ENCODE results near the gene RNF144A.

Gene RNF144A

DNA sequence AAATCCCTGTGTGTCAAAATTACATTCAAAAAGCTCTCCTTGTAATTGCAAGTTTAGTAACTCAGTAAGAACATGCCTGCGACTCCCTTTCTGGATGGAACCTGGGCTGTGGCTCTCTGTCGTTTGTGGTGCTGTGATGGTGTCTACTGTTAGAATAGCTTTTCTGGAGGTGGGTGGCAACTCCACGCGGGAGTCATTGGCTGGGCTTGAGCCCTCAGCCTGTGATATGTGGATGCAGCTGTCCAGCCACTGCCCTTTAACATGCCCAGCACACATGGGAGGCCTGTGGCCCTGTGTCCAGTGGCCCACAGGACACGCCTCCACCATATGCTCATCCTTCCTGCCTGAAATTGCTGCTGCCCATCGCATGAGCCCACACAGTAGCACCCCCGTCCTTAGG is 124.2 kb downstream of the RNF144A start:
- no peak overlapping the region for H2BK120ac ChIP-seq (ENCODE audit: insufficient read depth, low read length, poor library complexity)
- no CpG with 5 or more reads among the region's 7 CpGs for WGBS (ENCODE audit: extremely low coverage, insufficient coverage, insufficient read length)
- no peak overlapping the region for H4K8ac ChIP-seq (ENCODE audit: low read depth, low read length)

DNA sequence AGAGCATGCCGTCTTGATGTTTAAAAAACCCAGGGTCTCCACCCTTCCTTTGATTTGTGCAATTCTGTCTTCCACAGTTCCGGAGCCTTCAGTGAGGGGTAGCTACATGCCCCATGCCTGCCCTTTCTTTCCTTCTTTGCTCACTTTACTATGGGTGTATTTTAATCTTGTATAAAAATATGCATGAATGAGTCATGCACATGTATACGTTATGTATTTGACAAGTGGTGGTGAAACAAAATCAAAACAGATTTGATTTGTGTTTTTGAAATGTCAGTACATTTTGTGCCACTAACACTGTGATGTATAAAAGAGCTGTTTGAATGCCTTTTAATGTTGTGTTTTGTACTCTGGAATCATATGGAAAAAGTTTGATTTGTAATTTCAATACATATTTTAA is 126.5 kb downstream of the RNF144A start:
- Histone ChIP-seq H4K8ac (ENCODE audit: low read depth, low read length) (no peak overlapping the region), H4K91ac (ENCODE audit: low read depth, low read length) (no peak overlapping the region), H2BK12ac (ENCODE audit: low read length) (no peak overlapping the region), H2BK120ac (ENCODE audit: insufficient read depth, low read length, poor library complexity) (no peak overlapping the region), H2AK5ac (ENCODE audit: low read length) (no peak overlapping the region), H3K9me3 (ENCODE audit: insufficient read depth, low read depth, low read length) (peaks cover 2% of the 10 kb centered on the region), H3K27ac (ENCODE audit: low read depth, low read length) (no peak overlapping the region), H3K14ac (ENCODE audit: low read length) (no peak overlapping the region), H3K4ac (ENCODE audit: low read depth, low read length) (no peak overlapping the region), H4K12ac (ENCODE audit: low read depth, low read length) (no peak overlapping the region), H3K27me3 (ENCODE audit: insufficient read depth, low read length) (no peaks in the 10 kb centered on the region), H3K23ac (ENCODE audit: low read length) (no peak overlapping the region), H2AFZ (ENCODE audit: insufficient read depth, low read length, poor library complexity) (no peak overlapping the region), H3K79me1 (ENCODE audit: low read length) (no peaks in the 10 kb centered on the region), H3K4me3 (ENCODE audit: low read depth, low read length) (no peak overlapping the region), H3K9ac (ENCODE audit: low read length) (no peak overlapping the region), H3K79me2 (ENCODE audit: control insufficient read depth, insufficient read depth, low read length, poor library complexity) (no peaks in the 10 kb centered on the region), H3K36me3 (ENCODE audit: control insufficient read depth in 1 of 2, insufficient read depth in 2 of 2, low read length in 2 of 2) (peaks cover 2 to 9% of the 10 kb centered on the region in 2 experiments), H2BK5ac (ENCODE audit: low read depth, low read length, poor library complexity) (no peak overlapping the region), H3K4me1 (ENCODE audit: control insufficient read depth in 1 of 2, insufficient read depth in 2 of 2, low read length in 2 of 2) (no peaks in the 10 kb centered on the region), H3K4me2 (ENCODE audit: low read length) (no peak overlapping the region), H3K18ac (ENCODE audit: low read length) (no peak overlapping the region)
- no CpG with 5 or more reads among the region's 3 CpGs for WGBS (ENCODE audit: extremely low coverage, insufficient coverage, insufficient read length)
- no peak for DNase-seq

More for the DNA sequence above, 124.2 kb downstream of the RNF144A start:
- Histone ChIP-seq H3K79me2 (ENCODE audit: control insufficient read depth, insufficient read depth, low read length, poor library complexity) (no peaks in the 10 kb centered on the region), H3K18ac (ENCODE audit: low read length) (no peak overlapping the region), H3K9ac (ENCODE audit: low read length) (no peak overlapping the region), H3K27me3 (ENCODE audit: insufficient read depth, low read length) (no peaks in the 10 kb centered on the region), H3K4me2 (ENCODE audit: low read length) (no peak overlapping the region), H4K12ac (ENCODE audit: low read depth, low read length) (no peak overlapping the region), H3K14ac (ENCODE audit: low read length) (no peak overlapping the region), H4K91ac (ENCODE audit: low read depth, low read length) (no peak overlapping the region), H3K4ac (ENCODE audit: low read depth, low read length) (no peak overlapping the region), H2AK5ac (ENCODE audit: low read length) (no peak overlapping the region), H3K27ac (ENCODE audit: low read depth, low read length) (no peak overlapping the region), H2AFZ (ENCODE audit: insufficient read depth, low read length, poor library complexity) (no peak overlapping the region), H2BK12ac (ENCODE audit: low read length) (no peak overlapping the region), H3K79me1 (ENCODE audit: low read length) (no peaks in the 10 kb centered on the region), H3K4me3 (ENCODE audit: low read depth, low read length) (no peak overlapping the region), H2BK5ac (ENCODE audit: low read depth, low read length, poor library complexity) (no peak overlapping the region), H3K9me3 (ENCODE audit: insufficient read depth, low read depth, low read length) (peaks cover 2% of the 10 kb centered on the region), H3K36me3 (ENCODE audit: control insufficient read depth in 1 of 2, insufficient read depth in 2 of 2, low read length in 2 of 2) (peaks cover 2 to 9% of the 10 kb centered on the region in 2 experiments), H3K23ac (ENCODE audit: low read length) (peak overlapping the region; percentile 50), H3K4me1 (ENCODE audit: control insufficient read depth in 1 of 2, insufficient read depth in 2 of 2, low read length in 2 of 2) (no peaks in the 10 kb centered on the region)
- DNase-seq: no peak

DNA sequence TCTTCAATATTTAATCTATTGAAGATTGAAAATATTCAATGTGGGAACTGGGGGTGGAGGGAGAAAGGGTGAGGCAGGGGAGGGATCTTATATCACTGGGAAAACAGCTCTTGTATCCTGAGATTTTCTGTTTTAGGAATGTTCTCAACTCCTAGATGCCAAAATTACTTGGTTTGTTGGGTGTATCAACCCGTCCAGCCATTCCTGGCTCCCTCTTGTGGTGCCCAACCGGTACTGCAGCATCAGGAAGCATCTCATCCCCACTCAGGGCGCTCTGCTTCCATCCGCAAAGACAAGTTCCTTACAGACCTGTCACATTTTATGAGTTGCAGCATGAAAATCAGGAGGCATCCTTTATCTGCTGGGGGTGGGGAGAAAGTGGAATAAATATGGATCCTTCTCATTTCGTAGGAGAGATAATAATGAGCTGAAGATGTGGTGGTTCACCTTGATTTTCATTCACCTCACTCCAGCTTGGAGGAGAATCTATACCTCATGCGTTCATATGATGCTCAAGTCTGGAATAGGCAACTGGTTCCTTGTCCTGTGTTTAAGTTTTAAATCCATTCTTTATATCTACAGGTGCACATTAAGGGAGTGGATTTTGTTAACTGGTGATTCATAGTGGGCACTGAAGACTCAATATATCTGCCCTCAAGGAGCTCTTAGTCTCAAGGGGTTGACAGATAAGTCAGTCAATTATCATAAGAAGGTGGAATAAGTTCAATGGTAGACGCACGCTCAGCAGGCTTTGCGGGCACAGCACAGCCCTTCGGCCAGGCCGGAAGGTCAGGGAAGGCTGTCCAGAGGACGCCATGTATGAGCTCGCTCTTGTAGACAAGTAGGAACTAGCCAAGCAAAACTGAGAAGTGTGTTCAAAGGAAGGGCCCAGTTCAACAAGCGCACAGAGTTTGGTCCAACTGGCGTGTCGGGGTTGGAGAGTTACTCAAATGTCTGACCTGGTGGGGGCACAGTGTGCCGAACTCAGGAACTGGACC is 127.3 kb downstream of the RNF144A start:
- Histone ChIP-seq H4K8ac (ENCODE audit: low read depth, low read length) (no peak overlapping the region), H3K4me1 (ENCODE audit: control insufficient read depth in 1 of 2, insufficient read depth in 2 of 2, low read length in 2 of 2) (no peaks in the 10 kb centered on the region), H3K9me3 (ENCODE audit: insufficient read depth, low read depth, low read length) (peaks cover 2% of the 10 kb centered on the region), H2BK120ac (ENCODE audit: insufficient read depth, low read length, poor library complexity) (no peak overlapping the region), H2AK5ac (ENCODE audit: low read length) (no peak overlapping the region), H3K9ac (ENCODE audit: low read length) (no peak overlapping the region), H3K27ac (ENCODE audit: low read depth, low read length) (no peak overlapping the region), H3K79me2 (ENCODE audit: control insufficient read depth, insufficient read depth, low read length, poor library complexity) (no peaks in the 10 kb centered on the region), H2BK5ac (ENCODE audit: low read depth, low read length, poor library complexity) (no peak overlapping the region), H3K79me1 (ENCODE audit: low read length) (no peaks in the 10 kb centered on the region), H3K4me3 (ENCODE audit: low read depth, low read length) (no peak overlapping the region), H3K4ac (ENCODE audit: low read depth, low read length) (no peak overlapping the region), H4K91ac (ENCODE audit: low read depth, low read length) (no peak overlapping the region), H3K23ac (ENCODE audit: low read length) (no peak overlapping the region), H3K27me3 (ENCODE audit: insufficient read depth, low read length) (no peaks in the 10 kb centered on the region), H4K12ac (ENCODE audit: low read depth, low read length) (no peak overlapping the region), H2BK12ac (ENCODE audit: low read length) (no peak overlapping the region), H3K36me3 (ENCODE audit: control insufficient read depth in 1 of 2, insufficient read depth in 2 of 2, low read length in 2 of 2) (peaks cover under 1 to 8% of the 10 kb centered on the region in 2 experiments), H2AFZ (ENCODE audit: insufficient read depth, low read length, poor library complexity) (no peak overlapping the region), H3K18ac (ENCODE audit: low read length) (no peak overlapping the region), H3K14ac (ENCODE audit: low read length) (no peak overlapping the region), H3K4me2 (ENCODE audit: low read length) (no peak overlapping the region)
- WGBS (ENCODE audit: extremely low coverage, insufficient coverage, insufficient read length): no CpG with 5 or more reads among the region's 17 CpGs
- DNase-seq: peak in 1 of 2 donors; percentile 81

DNA sequence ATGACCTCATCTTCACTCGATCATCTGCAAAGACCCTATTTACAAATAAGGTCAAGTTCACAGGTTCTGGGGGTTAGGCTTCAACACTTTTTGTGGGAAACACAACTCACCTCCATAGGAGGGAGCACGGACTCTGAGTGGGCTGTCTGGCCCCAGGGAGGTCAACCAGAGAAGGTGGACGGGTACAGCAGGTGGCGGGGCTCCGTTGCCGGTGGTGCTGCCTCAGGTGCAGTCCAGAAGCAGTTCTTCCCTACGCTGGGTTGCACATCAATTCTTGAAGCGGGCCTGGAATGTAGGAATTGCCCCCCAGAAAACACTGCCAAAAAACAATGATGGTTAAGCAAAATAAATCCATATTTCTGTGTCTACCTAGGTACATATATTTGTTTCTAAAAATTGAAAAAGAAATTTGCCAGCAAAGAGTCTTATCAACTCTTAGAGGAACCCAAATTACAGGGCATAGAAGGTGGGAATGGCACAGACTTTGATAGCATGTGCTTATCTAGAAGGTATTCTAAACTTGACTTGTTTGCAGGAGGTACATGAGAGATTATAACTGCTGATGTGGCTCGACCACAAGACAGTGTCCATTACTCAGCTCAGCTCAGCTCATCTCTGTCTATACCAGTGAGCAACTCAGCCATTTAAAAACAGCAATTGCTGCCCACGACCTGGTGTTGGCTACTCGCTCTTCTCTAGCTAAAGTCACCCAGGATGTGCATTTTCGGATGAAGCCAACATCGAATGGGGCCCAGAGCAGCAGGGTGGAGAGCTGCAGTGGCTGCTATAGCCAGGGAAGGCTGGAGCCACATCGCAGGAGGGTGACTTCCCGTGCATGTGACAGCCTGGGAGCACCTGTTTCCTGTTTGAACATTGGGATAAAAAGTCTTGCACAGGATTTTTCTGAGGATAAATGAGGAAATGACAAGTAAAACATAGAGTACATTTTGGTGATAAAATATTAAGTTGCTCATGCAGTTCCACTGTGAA is 128.7 kb downstream of the RNF144A start:
- H4K91ac ChIP-seq (ENCODE audit: low read depth, low read length): no peak overlapping the region
- H3K14ac ChIP-seq (ENCODE audit: low read length): no peak overlapping the region
- no peak overlapping the region for H4K12ac ChIP-seq (ENCODE audit: low read depth, low read length)

More for the DNA sequence above, 128.7 kb downstream of the RNF144A start:
- no peak overlapping the region for H3K18ac ChIP-seq (ENCODE audit: low read length)
- no peak overlapping the region for H3K4ac ChIP-seq (ENCODE audit: low read depth, low read length)
- no peak overlapping the region for H3K9ac ChIP-seq (ENCODE audit: low read length)
- H3K4me3 ChIP-seq (ENCODE audit: low read depth, low read length): no peak overlapping the region
- H3K4me1 ChIP-seq (ENCODE audit: control insufficient read depth in 1 of 2, insufficient read depth in 2 of 2, low read length in 2 of 2): no peaks in the 10 kb centered on the region
- H3K27me3 ChIP-seq (ENCODE audit: insufficient read depth, low read length): no peaks in the 10 kb centered on the region
- H3K9me3 ChIP-seq (ENCODE audit: insufficient read depth, low read depth, low read length): peaks cover 2% of the 10 kb centered on the region
- H2AK5ac ChIP-seq (ENCODE audit: low read length): no peak overlapping the region
- H2BK120ac ChIP-seq (ENCODE audit: insufficient read depth, low read length, poor library complexity): no peak overlapping the region
- H3K4me2 ChIP-seq (ENCODE audit: low read length): no peak overlapping the region
- H3K36me3 ChIP-seq (ENCODE audit: control insufficient read depth in 1 of 2, insufficient read depth in 2 of 2, low read length in 2 of 2): peaks cover 0 to 4% of the 10 kb centered on the region in 2 experiments
- no peaks in the 10 kb centered on the region for H3K79me1 ChIP-seq (ENCODE audit: low read length)
- H3K79me2 ChIP-seq (ENCODE audit: control insufficient read depth, insufficient read depth, low read length, poor library complexity): no peaks in the 10 kb centered on the region
- H4K8ac ChIP-seq (ENCODE audit: low read depth, low read length): no peak overlapping the region
- H2BK12ac ChIP-seq (ENCODE audit: low read length): no peak overlapping the region
- H2BK5ac ChIP-seq (ENCODE audit: low read depth, low read length, poor library complexity): no peak overlapping the region
- H3K27ac ChIP-seq (ENCODE audit: low read depth, low read length): no peak overlapping the region
- no CpG with 5 or more reads among the region's 15 CpGs for whole genome bisulfite sequencing (ENCODE audit: extremely low coverage, insufficient coverage, insufficient read length)
- H2AFZ ChIP-seq (ENCODE audit: insufficient read depth, low read length, poor library complexity): no peak overlapping the region
- H3K23ac ChIP-seq (ENCODE audit: low read length): no peak overlapping the region
- DNase-seq: no peak
